H1 (cell line): Measurements from ENCODE around the gene BRD4. TPM values are rescaled to one million over a fixed set of nuclear protein-coding genes. Genes with fewer than 3 reads are reported as not detected.
"Not testable (repeated sequence)": the region's sequence is repeated elsewhere in the genome, so short reads cannot be mapped to it uniquely, and the experiment has no call there.

Experiments used
- CTCF ChIA-PET: fragments of 300-600 bp; sonication (Branson Sonifier 250); formaldehyde crosslinking; loops from one replicate; lab custom pipeline; 2021; ENCODE audit not compliant: partially characterized antibody; lab: Charles Lee
- POLR2A ChIA-PET: fragments of 300-600 bp; sonication (Branson Sonifier 250); formaldehyde crosslinking; loops from one replicate; lab custom pipeline; 2021; ENCODE audit warnings: inconsistent platforms; ENCODE audit not compliant: partially characterized antibody; lab: Charles Lee
- DNase-seq, 2 experiments: peaks; one replicate each; pipeline versions ENCODE4 v3.0.0 to v3.0.0-alpha.2; 2010 to 2022; ENCODE audit warnings: low spot score in 2 of 2, low read depth in 1 of 2, mixed read lengths in 1 of 2
- FAIRE-seq: peaks from 2 replicates; lab custom pipeline; 2011; peaks lifted over from hg19 to GRCh38; lab: Jason Lieb, UNC
- H2AFZ ChIP-seq: 2 replicates; pipeline ENCODE4 v1.8.1; 2012; ENCODE audit warnings: low read length, inconsistent platforms
- H2AK5ac ChIP-seq: 2 replicates; pipeline ENCODE4 v1.6.1; 2013; ENCODE audit warnings: low read depth, low read length
- H2BK120ac ChIP-seq: replicated peaks from 2 replicates; pipeline ENCODE3; 2013; ENCODE audit warnings: low read depth, low read length, inconsistent platforms
- H2BK12ac ChIP-seq: 2 replicates; pipeline ENCODE4 v1.6.1; 2013; ENCODE audit warnings: low read depth, low read length
- H2BK15ac ChIP-seq: 2 replicates; pipeline ENCODE4 v1.6.1; 2013; ENCODE audit warnings: low read length
- H2BK20ac ChIP-seq: 2 replicates; pipeline ENCODE4 v1.6.1; 2013; ENCODE audit warnings: low read length
- H2BK5ac ChIP-seq: 2 replicates; pipeline ENCODE4 v1.6.1; 2013; ENCODE audit warnings: low read depth, low read length
- H3K14ac ChIP-seq: 2 replicates; pipeline ENCODE4 v1.6.1; 2013; ENCODE audit warnings: inconsistent platforms; ENCODE audit not compliant: insufficient read length
- H3K18ac ChIP-seq: 2 replicates; pipeline ENCODE4 v1.6.1; 2013; ENCODE audit warnings: low read length; ENCODE audit errors: extremely low read depth
- H3K23ac ChIP-seq: 2 replicates; pipeline ENCODE4 v1.6.1; 2013; ENCODE audit warnings: inconsistent platforms; ENCODE audit not compliant: insufficient read length
- H3K23me2 ChIP-seq: 2 replicates; pipeline ENCODE4 v1.6.1; 2013; ENCODE audit warnings: low read depth, low read length
- H3K27ac ChIP-seq: 2 replicates; pipeline ENCODE4 v1.6.1; 2011; ENCODE audit warnings: low read depth, low read length, inconsistent platforms
- H3K27me3 ChIP-seq, 4 experiments: replicated peaks in 1 of 4; 1 replicate in 1 of 4; 2 replicates in 3 of 4; pipeline versions ENCODE4 v1.6.1 to v1.8.1; 2011 to 2013; ENCODE audit warnings: low read length in 3 of 4, mild to moderate bottlenecking in 3 of 4, inconsistent platforms in 2 of 4, mixed read lengths in 2 of 4, moderate library complexity in 1 of 4; ENCODE audit not compliant: control insufficient read depth in 3 of 4, insufficient read depth in 3 of 4; ENCODE audit errors: extremely low read depth in 1 of 4
- H3K36me3 ChIP-seq, 4 experiments: 2 replicates each; pipeline versions ENCODE4 v1.6.1 to v1.8.1; 2011 to 2013; ENCODE audit warnings: mild to moderate bottlenecking in 4 of 4, low read length in 3 of 4, moderate library complexity in 2 of 4, control low read depth in 1 of 4, inconsistent platforms in 1 of 4; ENCODE audit not compliant: insufficient read depth in 4 of 4, control insufficient read depth in 2 of 4
- H3K4ac ChIP-seq: replicated peaks from 2 replicates; pipeline ENCODE3; 2013; ENCODE audit warnings: low read length, low read depth, mixed read lengths, inconsistent platforms; ENCODE audit not compliant: insufficient read length
- H3K4me1 ChIP-seq, 4 experiments: replicated peaks in 1 of 4; 1 replicate in 1 of 4; 2 replicates in 3 of 4; pipeline versions ENCODE4 v1.6.1 to v1.8.1; 2011 to 2013; ENCODE audit warnings: low read length in 3 of 4, inconsistent platforms in 2 of 4, mixed read lengths in 1 of 4; ENCODE audit not compliant: insufficient read depth in 4 of 4, control insufficient read depth in 3 of 4
- H3K4me2 ChIP-seq, 2 experiments: 2 replicates each; pipeline versions ENCODE4 v1.6.1 to v1.8.1; 2011 to 2013; ENCODE audit warnings: low read depth in 2 of 2, low read length in 2 of 2, control low read depth in 1 of 2, inconsistent platforms in 1 of 2, mild to moderate bottlenecking in 1 of 2; ENCODE audit not compliant: insufficient read depth in 1 of 2
- H3K4me3 ChIP-seq, 4 experiments: fragments of 200-600, 300-600 bp in 1 of 4; sonication (generic), shearing (Covaris generic), sonication (Bioruptor Twin) in 1 of 4; 2 replicates each; pipeline versions ENCODE4 v1.5.1 to v1.8.1; 2011 to 2016; ENCODE audit warnings: low read length in 4 of 4, low read depth in 3 of 4, control low read depth in 2 of 4, inconsistent platforms in 2 of 4, mild to moderate bottlenecking in 2 of 4, mixed read lengths in 1 of 4, moderate library complexity in 1 of 4; ENCODE audit not compliant: insufficient read depth in 2 of 4; ENCODE audit errors: extremely low read depth in 1 of 4
- H3K56ac ChIP-seq: replicated peaks from 2 replicates; pipeline ENCODE3; 2013; ENCODE audit warnings: low read depth, mild to moderate bottlenecking, mixed read lengths, low read length, inconsistent platforms; ENCODE audit not compliant: insufficient read length
- H3K79me1 ChIP-seq: 2 replicates; pipeline ENCODE4 v1.6.1; 2013; ENCODE audit warnings: low read depth, low read length, control low read depth
- H3K79me2 ChIP-seq, 2 experiments: 2 replicates each; pipeline versions ENCODE4 v1.6.1 to v1.8.1; 2012 to 2013; ENCODE audit warnings: low read length in 2 of 2, mild to moderate bottlenecking in 2 of 2, inconsistent platforms in 1 of 2; ENCODE audit not compliant: insufficient read depth in 2 of 2, control insufficient read depth in 1 of 2
- H3K9ac ChIP-seq, 4 experiments: replicated peaks in 1 of 4; 1 replicate in 1 of 4; 2 replicates in 3 of 4; pipeline versions ENCODE4 v1.6.1 to v1.8.1; 2011 to 2013; ENCODE audit warnings: low read depth in 3 of 4, low read length in 3 of 4, control low read depth in 2 of 4, mild to moderate bottlenecking in 2 of 4, moderate library complexity in 2 of 4, inconsistent platforms in 1 of 4; ENCODE audit errors: extremely low read depth in 1 of 4
- H3K9me3 ChIP-seq, 2 experiments: 2 replicates each; pipeline versions ENCODE4 v1.6.1 to v1.8.1; 2012 to 2013; ENCODE audit warnings: mild to moderate bottlenecking in 2 of 2, moderate library complexity in 2 of 2, control low read depth in 1 of 2, inconsistent platforms in 1 of 2, low read depth in 1 of 2, low read length in 1 of 2, mixed read lengths in 1 of 2; ENCODE audit not compliant: insufficient read depth in 2 of 2
- H4K20me1 ChIP-seq, 2 experiments: replicated peaks in 1 of 2; 2 replicates each; pipeline versions ENCODE3 to v1.8.1; 2011 to 2013; ENCODE audit warnings: inconsistent platforms in 2 of 2, low read length in 2 of 2, mild to moderate bottlenecking in 1 of 2; ENCODE audit not compliant: insufficient read depth in 2 of 2, control insufficient read depth in 1 of 2
- H4K5ac ChIP-seq: 2 replicates; pipeline ENCODE4 v1.6.1; 2013; ENCODE audit warnings: low read length, low read depth, mixed read lengths, inconsistent platforms; ENCODE audit not compliant: insufficient read length
- H4K8ac ChIP-seq: 2 replicates; pipeline ENCODE4 v1.8.0; 2013; ENCODE audit warnings: mild to moderate bottlenecking, moderate library complexity, low read length, inconsistent platforms; ENCODE audit not compliant: insufficient read depth; ENCODE audit errors: extremely low read depth
- H4K91ac ChIP-seq: replicated peaks from 2 replicates; pipeline ENCODE3; 2013; ENCODE audit warnings: low read length, mixed read lengths, inconsistent platforms; ENCODE audit not compliant: insufficient read length
- BRCA1 ChIP-seq: IDR thresholded peaks from 2 replicates; pipeline ENCODE4 v1.6.1; 2012; ENCODE audit warnings: low read depth, low read length, improper control_type of control experiment
- E2F6 ChIP-seq: IDR thresholded peaks from 2 replicates; pipeline ENCODE4 v1.6.1; 2012; ENCODE audit warnings: inconsistent platforms
- GABPA ChIP-seq: IDR thresholded peaks from 2 replicates; pipeline ENCODE4 v1.6.1; 2011; ENCODE audit warnings: mild to moderate bottlenecking, low read length, moderate library complexity, borderline replicate concordance; ENCODE audit not compliant: insufficient read depth
- HDAC2 ChIP-seq, 2 experiments: fragments of 300-600 bp in 1 of 2; sonication (generic) in 1 of 2; IDR thresholded peaks; 2 replicates each; pipeline ENCODE4 v1.6.1; 2011 to 2012; ENCODE audit warnings: low read depth in 2 of 2, low read length in 2 of 2, mild to moderate bottlenecking in 2 of 2, moderate library complexity in 2 of 2, borderline replicate concordance in 1 of 2, inconsistent platforms in 1 of 2
- WGBS, 2 experiments: shearing (Covaris generic) in 1 of 2; methylation state at CpG; one replicate each; pipeline versions ENCODE4 v1.1.6 to v1.1.7; 2013 to 2015; ENCODE audit warnings: low lambda C conversion rate in 2 of 2, mixed read lengths in 2 of 2, inconsistent platforms in 1 of 2, low coverage in 1 of 2, missing lambda C conversion rate in 1 of 2; ENCODE audit not compliant: insufficient replicate concordance in 2 of 2, insufficient coverage in 1 of 2, insufficient read length in 1 of 2; ENCODE audit errors: extremely low coverage in 1 of 2, missing lambda C conversion rate in 1 of 2; 5-methylcytosine and 5-hydroxymethylcytosine counted together
- polyA plus RNA-seq, 7 experiments: library from polyadenylated mRNA; depleted of rRNA in 3 of 7; stranded (reverse) in 5 of 7; unstranded in 2 of 7; fragments of >200 nt in 5 of 7; fragments of 200-250 nt in 2 of 7; gene quantifications; 1 replicate in 5 of 7; 2 replicates in 1 of 7; 4 replicates in 1 of 7; pipeline versions ENCODE4 v1.2.1 to v1.2.3, GENCODE V29; 2011 to 2013; ENCODE audit warnings: missing spikeins in 2 of 7, mixed read lengths in 2 of 7
- total RNA-seq: library from RNA; stranded (reverse); fragmentation: NEBNext Ultra II Directional; extraction: Animal tissue kit (Norgen Biotek cat#: 25700); gene quantifications from 2 replicates; pipeline ENCODE4 v1.2.1, GENCODE V29; 2021

Gene BRD4
- total and polyA plus RNA-seq, 2 of the 8 experiments (the other 6 are each of a cell fraction or from before 2014, with no cell fraction given), result 14.1 to 146 TPM

- TF ChIP-seq HDAC2 (IDR thresholded peaks at IDR 0.05; ENCODE audit: borderline replicate concordance in 1 of 2, low read depth in 2 of 2, low read length in 2 of 2) (no peak), BRCA1 (no peak), GABPA (no peak), E2F6 (no peak)
Measured at GRCh38 chr19:15337202-15337601, 4.9 kb upstream of the BRD4 start (continued).

- not testable (repeated sequence) for H4K8ac ChIP-seq, H3K4me3 ChIP-seq, H3K4me1 ChIP-seq, H3K14ac ChIP-seq, H2BK5ac ChIP-seq, H3K36me3 ChIP-seq, FAIRE-seq, H3K18ac ChIP-seq, H2BK12ac ChIP-seq, H2BK20ac ChIP-seq, H3K4ac ChIP-seq, H3K79me1 ChIP-seq, H3K4me2 ChIP-seq, DNase-seq, H3K27me3 ChIP-seq, H3K56ac ChIP-seq, H3K23me2 ChIP-seq, H2BK15ac ChIP-seq, H4K5ac ChIP-seq, H2AFZ ChIP-seq, H3K9me3 ChIP-seq, H4K91ac ChIP-seq, H2BK120ac ChIP-seq, H3K9ac ChIP-seq, H4K20me1 ChIP-seq, H2AK5ac ChIP-seq, H3K23ac ChIP-seq, H3K27ac ChIP-seq
- POLR2A ChIA-PET, result interaction anchor here (1.4 kb wide), 1 partner anchor 43 kb away, joined by 4 read pairs; the partner anchor contains the start of gene AKAP8
- CTCF ChIA-PET, result interaction anchor here (0.7 kb wide), 1 partner anchor 16 kb away, joined by 3 read pairs; no protein-coding TSS in a partner anchor
- 88% methylated on average over 4 of the region's 7 CpGs; no CpG with 5 or more reads in 1 of the 2 experiments for WGBS, 2 experiments
- H3K79me2 ChIP-seq, result peaks cover 9 to 15% of the 10 kb centered on the region in 2 experiments
Measured at GRCh38 chr19:15335992-15336391, 3.7 kb upstream of the BRD4 start.
